ENCODE measurements around the gene CTSZ. TPM values are rescaled to one million over a fixed set of nuclear protein-coding genes. Genes with fewer than 3 reads are reported as not detected.

Gene CTSZ
- total and polyA plus RNA-seq, 2 of the 4 experiments (the other 2 are of a cell fraction): 46.1 to 88.5 TPM

DNA sequence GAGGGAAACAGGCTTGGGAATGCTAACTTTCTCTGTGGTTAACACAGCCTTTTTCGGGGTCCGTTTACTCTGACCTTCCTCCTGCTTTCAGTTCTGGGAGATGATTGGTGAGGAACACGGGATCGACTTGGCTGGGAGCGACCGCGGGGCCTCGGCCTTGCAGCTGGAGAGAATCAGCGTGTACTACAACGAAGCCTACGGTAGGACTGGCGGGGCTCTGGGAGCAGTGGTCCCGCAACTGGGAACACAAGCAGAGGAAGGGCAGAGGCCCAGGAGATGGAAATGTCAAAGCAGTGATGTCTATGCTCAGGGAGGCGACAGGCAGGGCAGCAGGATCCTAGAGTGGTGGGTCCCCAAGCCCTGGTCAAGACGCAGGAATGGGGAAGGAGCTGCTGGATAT lies 15.7 kb upstream of the CTSZ start:
- Histone ChIP-seq H3K9me1 (ENCODE audit: insufficient read depth, low read length) (peaks cover 14% of the 10 kb centered on the region), H2BK5ac (ENCODE audit: low read depth, low read length, poor library complexity, severe bottlenecking) (no peak overlapping the region), H3K27me3 (ENCODE audit: control insufficient read depth, insufficient read depth, low read length) (no peaks in the 10 kb centered on the region), H2BK20ac (ENCODE audit: low read depth, low read length) (no peak overlapping the region), H2BK120ac (ENCODE audit: low read depth, low read length) (no peak overlapping the region), H3K56ac (ENCODE audit: extremely low read depth, insufficient read depth, low read length) (no peak overlapping the region), H2AFZ (replicated peaks; ENCODE audit: low read length, poor library complexity) (peak overlapping the region; percentile 37), H3K79me1 (ENCODE audit: low read depth in 1 of 2, low read length in 2 of 2) (peaks cover 6 to 56% of the 10 kb centered on the region in 2 experiments; a peak in 3 of 4 replicates), H4K8ac (ENCODE audit: low read depth in 2 of 2, low read length in 2 of 2) (no peak overlapping the region; a peak in 1 of 4 replicates), H3K23ac (ENCODE audit: low read depth, low read length) (no peak overlapping the region), H3K4me3 (ENCODE audit: insufficient read depth, low read depth, low read length) (no peak overlapping the region), H3K14ac (replicated peaks; ENCODE audit: low read depth, low read length) (no peak overlapping the region), H4K91ac (ENCODE audit: insufficient read depth, low read depth, low read length) (no peak overlapping the region), H4K5ac (ENCODE audit: low read depth, low read length) (no peak overlapping the region), H3K18ac (ENCODE audit: low read depth, low read length) (no peak overlapping the region), H2AK5ac (ENCODE audit: low read depth, low read length) (no peak overlapping the region), H3K4me2 (ENCODE audit: low read depth, low read length) (no peak overlapping the region), H2BK15ac (ENCODE audit: low read depth, low read length) (no peak overlapping the region), H4K20me1 (ENCODE audit: insufficient read depth, low read length) (peaks cover 38% of the 10 kb centered on the region), H3K9ac (ENCODE audit: low read depth, low read length) (no peak overlapping the region), H3K4me1 (ENCODE audit: control insufficient read depth, insufficient read depth, low read length) (peaks cover 4% of the 10 kb centered on the region; the same call in 1 of the 2 replicates), H3K4ac (ENCODE audit: low read depth, low read length) (no peak overlapping the region), H3K27ac (ENCODE audit: insufficient read depth, low read length) (no peak overlapping the region), H3K36me3 (ENCODE audit: control insufficient read depth, insufficient read depth, low read length) (peaks cover 31% of the 10 kb centered on the region), H3K9me3 (ENCODE audit: control insufficient read depth, insufficient read depth, low read length) (no peaks in the 10 kb centered on the region), H2AK9ac (replicated peaks; ENCODE audit: low read depth, low read length, poor library complexity) (no peak overlapping the region)
- TF ChIP-seq, protein P1, sequence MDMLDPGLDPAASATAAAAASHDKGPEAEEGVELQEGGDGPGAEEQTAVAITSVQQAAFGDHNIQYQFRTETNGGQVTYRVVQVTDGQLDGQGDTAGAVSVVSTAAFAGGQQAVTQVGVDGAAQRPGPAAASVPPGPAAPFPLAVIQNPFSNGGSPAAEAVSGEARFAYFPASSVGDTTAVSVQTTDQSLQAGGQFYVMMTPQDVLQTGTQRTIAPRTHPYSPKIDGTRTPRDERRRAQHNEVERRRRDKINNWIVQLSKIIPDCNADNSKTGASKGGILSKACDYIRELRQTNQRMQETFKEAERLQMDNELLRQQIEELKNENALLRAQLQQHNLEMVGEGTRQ (IDR thresholded peaks at IDR 0.05; ENCODE audit: low read depth, low read length): no peak
- TF ChIP-seq MXI1 (IDR thresholded peaks at IDR 0.05; ENCODE audit: borderline replicate concordance, low read depth, low read length): no peak
- TF ChIP-seq, protein P2, sequence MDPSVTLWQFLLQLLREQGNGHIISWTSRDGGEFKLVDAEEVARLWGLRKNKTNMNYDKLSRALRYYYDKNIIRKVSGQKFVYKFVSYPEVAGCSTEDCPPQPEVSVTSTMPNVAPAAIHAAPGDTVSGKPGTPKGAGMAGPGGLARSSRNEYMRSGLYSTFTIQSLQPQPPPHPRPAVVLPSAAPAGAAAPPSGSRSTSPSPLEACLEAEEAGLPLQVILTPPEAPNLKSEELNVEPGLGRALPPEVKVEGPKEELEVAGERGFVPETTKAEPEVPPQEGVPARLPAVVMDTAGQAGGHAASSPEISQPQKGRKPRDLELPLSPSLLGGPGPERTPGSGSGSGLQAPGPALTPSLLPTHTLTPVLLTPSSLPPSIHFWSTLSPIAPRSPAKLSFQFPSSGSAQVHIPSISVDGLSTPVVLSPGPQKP (IDR thresholded peaks at IDR 0.05; ENCODE audit: borderline replicate concordance, low read depth, low read length): no peak
- no peak for TF ChIP-seq RAD21 (IDR thresholded peaks at IDR 0.05; ENCODE audit: low read length)
- no peak for TF ChIP-seq POLR2A (IDR thresholded peaks at IDR 0.05; ENCODE audit: low read depth, low read length)
- TF ChIP-seq FOS (IDR thresholded peaks at IDR 0.05; ENCODE audit: low read depth, low read length): no peak
- no peak for TF ChIP-seq RCOR1 (IDR thresholded peaks at IDR 0.05; ENCODE audit: insufficient replicate concordance, low read length)
- no peak for DNase-seq
- in situ Hi-C loops (cut with MboI; ENCODE audit: low sequenced_read_pairs): loop anchor here (10.0 kb wide), 1 partner anchor 118 kb away; no protein-coding TSS in a partner anchor
- 100% methylated on average over 9 of the region's 15 CpGs; no CpG with 5 or more reads in 1 of the 2 experiments for WGBS, 2 experiments (ENCODE audit: extremely low coverage in 2 of 2, insufficient read length in 1 of 2)
- ChIA-PET POLR2A (ENCODE audit: unreplicated experiment) (no interaction called here), CTCF (no interaction called here)
- ATAC-seq (ENCODE audit: low read depth): no peak
- no TSS peak for BruUV-seq (replicated peaks)
- intact Hi-C loops (cut with micrococcal nuclease): no loop called here
- dilution Hi-C loops (cut with HindIII; ENCODE audit: low sequenced_read_pairs, unreplicated experiment): no loop called here

Data from IMR-90 (cell line).